HG02798 (cell line): ENCODE data around the gene FFAR3.

Experiments used
- ATAC-seq: cut with Tn5 transposase; IDR thresholded peaks from one replicate; pipeline ENCODE4 v1.9.1; 2021; ENCODE audit warnings: mild to moderate bottlenecking; ENCODE audit not compliant: unreplicated experiment, poor library complexity

FFAR3 gene

DNA sequence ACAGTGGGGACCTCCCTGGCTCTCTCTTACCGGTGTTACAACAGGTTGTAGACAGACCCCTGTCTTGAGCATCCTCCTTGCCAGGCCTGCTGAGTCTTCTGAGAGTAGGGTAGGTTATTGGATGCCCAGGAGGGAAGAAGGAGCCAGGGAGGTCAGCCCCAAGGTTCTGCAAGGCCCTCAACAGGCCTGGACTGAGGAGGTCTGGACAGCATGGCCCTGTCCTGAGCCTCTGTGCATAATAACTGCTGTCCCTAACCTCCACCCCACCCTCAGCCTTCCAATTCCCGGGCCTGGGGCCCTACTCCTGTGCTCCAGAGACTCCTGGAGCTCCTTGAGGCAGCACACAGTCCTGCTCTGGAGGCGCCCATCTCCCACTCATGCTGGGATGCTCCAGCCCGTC is 28.9 kb upstream of the FFAR3 start:
- peak; percentile 9 for ATAC-seq

DNA sequence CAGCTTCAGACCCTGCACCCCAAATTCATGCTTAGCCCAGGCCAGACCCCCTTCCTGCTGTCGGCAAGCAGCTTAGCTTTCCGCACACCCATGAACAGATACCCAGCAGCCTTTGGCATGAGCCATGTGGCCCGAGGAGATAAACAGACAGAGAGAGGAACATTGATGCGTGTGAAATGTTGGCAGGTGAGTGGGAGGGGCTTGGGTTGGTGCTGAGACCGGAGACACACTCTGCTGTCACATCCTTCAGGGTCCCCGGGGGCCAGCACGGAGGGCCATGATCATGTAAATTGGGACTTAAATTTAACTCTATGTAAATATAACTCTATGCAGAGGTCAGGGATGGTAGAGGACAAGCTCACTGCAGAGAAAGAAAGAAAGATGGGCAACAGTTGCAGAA is 27.8 kb upstream of the FFAR3 start:
- peak; percentile 50 for ATAC-seq

- no peak for ATAC-seq
Observed at GRCh38 chr19:35331551-35332214, 26.6 kb upstream of the FFAR3 start.

GRCh38 chr19:35332817-35333216 is 25.4 kb upstream of the FFAR3 start:
- no peak for ATAC-seq

DNA sequence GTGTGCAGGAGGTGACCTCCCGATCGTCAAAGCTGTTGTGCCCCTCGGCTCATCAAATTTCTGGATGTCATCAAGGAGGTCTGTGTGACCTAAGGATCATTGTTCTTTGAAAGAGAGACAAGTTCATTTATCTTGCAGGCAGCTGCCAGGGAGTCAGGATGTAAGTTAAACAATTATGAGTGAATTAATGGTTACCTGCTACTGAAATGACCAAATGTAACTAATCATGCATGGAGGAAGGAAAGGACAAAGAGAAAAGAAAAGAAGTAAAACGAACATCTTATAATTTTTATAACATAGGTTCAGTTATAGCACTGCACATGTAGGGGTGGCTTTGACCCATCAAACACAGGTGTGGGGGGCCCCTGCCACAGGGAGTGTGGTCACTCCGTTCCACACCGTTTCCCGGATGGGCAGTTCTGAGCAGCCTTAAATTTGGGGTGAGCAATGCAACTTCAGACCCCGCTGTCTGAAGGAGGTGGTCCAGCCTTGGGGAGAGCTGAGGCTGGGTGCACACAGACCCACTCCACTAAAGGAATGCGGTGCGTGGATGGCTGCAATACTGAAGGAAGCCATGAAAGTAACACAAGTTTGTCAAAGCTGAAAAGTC is 24.0 kb upstream of the FFAR3 start:
- no peak for ATAC-seq

GRCh38 chr19:35336166-35336955 is 21.9 kb upstream of the FFAR3 start:
- no peak for ATAC-seq

GRCh38 chr19:35337097-35337983 is 20.9 kb upstream of the FFAR3 start:
- ATAC-seq, result no peak

DNA sequence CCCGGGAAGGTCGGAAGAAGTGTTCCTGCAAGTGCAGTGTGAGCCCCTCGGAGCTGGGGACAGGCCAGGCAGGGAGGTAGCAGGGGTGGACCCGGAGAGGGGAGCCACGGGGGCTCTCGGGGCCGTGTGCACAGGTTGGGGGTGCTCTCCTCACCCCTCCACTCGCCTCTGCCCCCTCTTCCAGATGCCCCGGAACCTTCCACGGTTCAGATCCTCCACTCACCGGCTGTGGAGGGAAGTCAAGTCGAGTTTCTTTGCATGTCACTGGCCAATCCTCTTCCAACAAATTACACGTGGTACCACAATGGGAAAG is 20.3 kb upstream of the FFAR3 start:
- ATAC-seq, result no peak

- no peak for ATAC-seq
Observed at GRCh38 chr19:35340431-35340830, 17.8 kb upstream of the FFAR3 start.

GRCh38 chr19:35341006-35341405 is 17.3 kb upstream of the FFAR3 start:
- no peak for ATAC-seq

DNA sequence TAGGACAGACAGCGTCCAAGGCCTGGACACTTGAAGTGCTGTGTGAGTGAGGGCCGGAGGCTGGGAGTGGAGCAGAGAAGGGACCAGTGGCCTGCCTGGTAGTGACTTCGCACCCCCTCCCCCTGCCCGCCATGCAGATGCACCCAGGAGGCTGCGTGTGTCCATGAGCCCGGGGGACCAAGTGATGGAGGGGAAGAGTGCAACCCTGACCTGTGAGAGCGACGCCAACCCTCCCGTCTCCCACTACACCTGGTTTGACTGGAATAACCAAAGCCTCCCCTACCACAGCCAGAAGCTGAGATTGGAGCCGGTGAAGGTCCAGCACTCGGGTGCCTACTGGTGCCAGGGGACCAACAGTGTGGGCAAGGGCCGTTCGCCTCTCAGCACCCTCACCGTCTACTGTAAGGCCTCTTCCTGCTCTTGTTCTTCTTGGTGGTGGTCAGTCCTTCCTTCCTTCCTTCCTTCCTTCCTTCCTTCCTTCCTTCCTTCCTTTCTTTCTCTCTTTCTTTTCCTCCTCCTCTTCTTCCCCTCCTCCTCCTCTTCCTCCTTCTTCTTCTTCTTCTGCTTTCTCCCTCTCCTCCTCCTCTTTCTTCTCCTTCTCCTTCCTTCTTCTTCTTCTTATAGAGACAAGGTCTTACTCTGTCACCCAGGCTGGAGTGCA is 16.6 kb upstream of the FFAR3 start:
- no peak for ATAC-seq

DNA sequence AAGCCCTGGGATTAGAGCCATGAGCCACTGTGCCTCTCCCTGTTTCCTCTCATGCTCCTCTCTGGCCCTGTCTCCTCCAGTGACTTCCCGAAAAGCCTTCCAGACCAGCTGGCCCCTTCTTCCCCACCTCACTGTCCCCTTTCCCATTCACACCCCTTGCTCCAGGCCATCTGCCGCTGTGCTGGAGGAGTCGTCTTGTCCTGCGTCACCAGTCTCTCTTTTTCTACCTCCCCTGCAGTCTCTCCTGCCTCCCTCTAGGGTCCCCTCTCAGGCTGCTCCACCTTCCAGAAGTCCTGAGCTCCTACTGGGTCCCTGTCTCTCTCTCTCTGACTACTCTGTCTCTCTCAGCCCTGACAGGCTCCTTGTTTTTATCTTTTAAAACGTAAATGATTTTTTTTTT is 15.8 kb upstream of the FFAR3 start:
- ATAC-seq, result no peak

- no peak for ATAC-seq
Observed at GRCh38 chr19:35344511-35345031, 13.7 kb upstream of the FFAR3 start.

DNA sequence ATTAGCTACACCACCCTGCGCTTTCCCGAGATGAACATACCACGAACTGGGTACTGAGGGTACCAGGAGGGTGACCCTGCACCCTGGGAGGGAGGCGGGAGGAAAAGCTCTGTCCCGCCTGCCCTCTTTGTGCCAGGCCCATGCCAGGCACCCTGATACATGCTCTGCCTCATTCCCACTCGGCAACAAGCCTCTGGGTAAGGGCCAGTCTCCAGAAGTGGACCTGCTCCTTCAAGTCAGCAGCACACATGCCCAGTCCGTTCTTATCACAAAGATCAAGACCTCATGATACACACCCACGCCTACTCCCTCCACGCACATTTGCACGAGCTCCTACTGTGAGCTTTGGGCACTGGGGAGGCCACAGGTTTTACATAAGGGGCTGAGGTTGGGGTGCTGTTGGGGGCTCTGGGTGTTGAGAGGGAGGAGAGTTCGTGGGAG is 12.6 kb upstream of the FFAR3 start:
- ATAC-seq, result no peak

DNA sequence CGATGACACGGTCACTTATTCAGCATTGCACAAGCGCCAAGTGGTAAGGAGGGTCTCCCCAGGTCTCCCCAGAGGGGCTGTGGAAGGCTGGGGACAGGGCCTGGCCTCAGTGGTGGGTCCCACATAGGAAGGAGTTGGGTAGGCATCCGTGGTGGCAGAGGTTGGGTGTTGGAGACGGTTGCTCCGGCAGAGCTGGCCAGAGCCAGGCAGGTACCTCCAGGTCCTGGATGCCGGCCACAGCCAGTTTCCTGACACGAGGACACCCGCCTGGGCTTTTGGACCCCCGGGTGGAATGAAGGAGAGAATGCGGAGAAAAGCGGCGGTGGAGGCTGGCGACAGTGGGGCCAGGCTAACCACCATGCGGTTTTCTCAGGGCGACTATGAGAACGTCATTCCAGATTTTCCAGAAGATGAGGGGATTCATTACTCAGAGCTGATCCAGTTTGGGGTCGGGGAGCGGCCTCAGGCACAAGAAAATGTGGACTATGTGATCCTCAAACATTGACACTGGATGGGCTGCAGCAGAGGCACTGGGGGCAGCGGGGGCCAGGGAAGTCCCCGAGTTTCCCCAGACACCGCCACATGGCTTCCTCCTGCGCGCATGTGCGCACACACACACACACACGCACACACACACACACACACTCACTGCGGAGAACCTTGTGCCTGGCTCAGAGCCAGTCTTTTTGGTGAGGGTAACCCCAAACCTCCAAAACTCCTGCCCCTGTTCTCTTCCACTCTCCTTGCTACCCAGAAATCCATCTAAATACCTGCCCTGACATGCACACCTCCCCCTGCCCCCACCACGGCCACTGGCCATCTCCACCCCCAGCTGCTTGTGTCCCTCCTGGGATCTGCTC is 11.8 kb upstream of the FFAR3 start:
- ATAC-seq, result peak; percentile 36

DNA sequence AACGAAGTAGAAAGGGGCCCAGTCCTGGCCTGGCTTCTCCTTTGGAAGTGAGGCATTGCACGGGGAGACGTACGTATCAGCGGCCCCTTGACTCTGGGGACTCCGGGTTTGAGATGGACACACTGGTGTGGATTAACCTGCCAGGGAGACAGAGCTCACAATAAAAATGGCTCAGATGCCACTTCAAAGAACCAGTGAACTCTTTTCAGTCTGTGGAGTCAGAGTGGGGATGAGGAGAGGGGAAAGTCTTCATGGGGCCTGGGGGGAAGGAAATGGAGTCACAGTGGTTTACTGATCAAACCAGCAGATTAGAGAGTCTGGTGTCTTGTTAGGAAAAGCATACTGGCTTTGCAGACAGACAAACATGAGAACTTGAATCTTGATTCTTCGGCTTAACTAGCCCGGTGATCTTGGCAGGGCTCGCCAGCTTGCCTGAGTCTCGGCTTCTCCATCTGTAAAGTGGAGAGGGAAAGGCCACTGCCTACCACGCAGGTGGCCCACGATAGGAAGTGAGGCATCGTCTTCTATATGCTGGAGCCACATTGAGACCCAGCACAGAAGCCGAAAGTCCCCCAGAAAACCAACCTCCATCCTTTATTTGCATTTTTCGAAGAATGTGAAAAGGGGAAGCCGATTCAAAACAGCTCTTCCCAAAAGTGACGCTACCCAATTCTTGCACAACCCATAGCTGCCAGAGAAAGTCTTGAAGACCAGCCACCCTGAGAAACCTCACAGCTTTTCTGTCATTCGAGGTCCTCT is 10.9 kb upstream of the FFAR3 start, which contains the start of gene FFAR1:
Gene FFAR1 (plus strand): TSS at position 732 of the 759 bp plus-strand sequence. CDS start 3,650 bp downstream, outside the sequence.
- peak; percentile 61 for ATAC-seq

DNA sequence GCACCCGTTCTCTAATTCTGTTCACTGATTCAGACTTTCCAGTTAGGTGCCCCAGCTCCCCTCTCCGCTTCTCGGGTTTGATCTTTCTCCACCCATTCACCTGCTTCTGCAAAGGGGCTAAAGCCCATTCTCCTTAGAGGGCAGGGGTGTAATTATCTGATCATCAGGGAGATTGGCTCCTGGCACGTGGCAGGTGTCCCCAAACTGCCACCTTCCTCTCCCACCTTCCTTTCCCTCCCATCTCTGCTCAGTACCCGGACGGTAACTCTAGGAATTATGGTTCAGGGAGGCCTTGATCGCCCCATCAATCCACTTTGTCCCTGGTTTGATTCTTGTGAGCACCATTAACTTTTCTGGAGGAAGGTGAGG is 10.3 kb upstream of the FFAR3 start:
- no peak for ATAC-seq

DNA sequence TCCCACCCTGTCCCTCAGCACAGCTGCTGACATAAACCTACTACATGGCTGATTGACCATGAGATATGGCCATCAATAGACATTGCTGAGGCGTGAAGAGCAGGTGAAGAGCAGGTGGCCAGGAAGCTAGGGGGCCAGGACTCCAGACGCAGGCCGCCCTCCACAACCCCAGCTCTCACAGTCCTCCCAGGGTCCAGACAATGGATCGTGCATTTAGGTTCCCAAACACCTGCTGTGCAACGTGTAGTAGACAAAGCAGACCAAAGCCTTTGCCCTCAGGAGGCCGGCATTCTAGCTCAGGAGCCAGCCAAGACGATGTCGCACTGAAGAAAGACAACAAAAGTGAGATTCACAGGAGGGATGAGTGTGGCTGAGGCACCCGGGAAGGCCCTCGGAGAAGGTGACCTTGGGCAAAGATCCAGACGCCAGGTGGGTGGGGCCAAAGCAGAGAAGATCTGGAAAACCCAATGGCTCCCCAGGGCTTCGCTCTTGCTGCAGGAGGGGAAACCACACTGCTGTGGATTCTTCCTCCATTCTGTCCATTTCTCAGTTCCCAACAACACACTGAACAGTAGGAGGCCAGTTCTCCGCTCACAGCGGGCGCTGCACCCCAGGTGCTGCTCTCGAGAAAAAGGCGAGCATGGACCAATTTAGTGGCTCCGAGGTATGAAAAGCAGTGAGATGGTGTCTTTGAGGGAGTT is 9.2 kb upstream of the FFAR3 start:
- ATAC-seq, result no peak
